AML-193 (cell line): ENCODE measurements around the gene CBFA2T2.
"Not testable (repeated sequence)": the region's sequence is repeated elsewhere in the genome, so short reads cannot be mapped to it uniquely, and the experiment has no call there.

Experiments
- DNase-seq, 2 experiments: peaks; one replicate each; lab custom pipeline; 2025; lab: John Stamatoyannopoulos, UW

CBFA2T2 gene

GRCh38 chr20:33626190-33626589 lies 136.3 kb downstream of the CBFA2T2 start:
- DNase-seq = no peak

GRCh38 chr20:33627577-33628216 lies 137.8 kb downstream of the CBFA2T2 start:
- no peak for DNase-seq

GRCh38 chr20:33629533-33629932 lies 139.6 kb downstream of the CBFA2T2 start:
- DNase-seq = no peak

GRCh38 chr20:33629979-33630378 lies 140.1 kb downstream of the CBFA2T2 start:
- no peak for DNase-seq

GRCh38 chr20:33630507-33630906 lies 140.6 kb downstream of the CBFA2T2 start:
- DNase-seq = no peak

GRCh38 chr20:33631910-33632309 lies 142.0 kb downstream of the CBFA2T2 start:
- not testable (repeated sequence) for DNase-seq

GRCh38 chr20:33635341-33635740 lies 145.4 kb downstream of the CBFA2T2 start:
- no peak for DNase-seq

- no peak for DNase-seq
Observed at GRCh38 chr20:33636776-33637175, 146.9 kb downstream of the CBFA2T2 start.

- DNase-seq = no peak
Observed at GRCh38 chr20:33640287-33640686, 150.4 kb downstream of the CBFA2T2 start.

GRCh38 chr20:33644313-33645071 lies 154.6 kb downstream of the CBFA2T2 start:
- DNase-seq = no peak

- DNase-seq = no peak
Observed at GRCh38 chr20:33645072-33645358, 155.1 kb downstream of the CBFA2T2 start.

- no peak for DNase-seq
Observed at GRCh38 chr20:33645396-33645795, 155.5 kb downstream of the CBFA2T2 start.

GRCh38 chr20:33646191-33646590 lies 156.3 kb downstream of the CBFA2T2 start:
- no peak for DNase-seq

GRCh38 chr20:33646959-33647602 lies 157.2 kb downstream of the CBFA2T2 start:
- not testable (repeated sequence) for DNase-seq

- no peak for DNase-seq
Observed at GRCh38 chr20:33647603-33648395, 157.9 kb downstream of the CBFA2T2 start.

GRCh38 chr20:33648396-33649004 lies 158.6 kb downstream of the CBFA2T2 start:
- DNase-seq = no peak

- no peak for DNase-seq
Observed at GRCh38 chr20:33649201-33649681, 159.3 kb downstream of the CBFA2T2 start.

GRCh38 chr20:33650111-33650752 lies 160.3 kb downstream of the CBFA2T2 start:
- no peak for DNase-seq

GRCh38 chr20:33650753-33651561 lies 161.1 kb downstream of the CBFA2T2 start:
- no peak for DNase-seq

GRCh38 chr20:33651562-33652048 lies 161.7 kb downstream of the CBFA2T2 start:
- no peak for DNase-seq
